ENCODE measurements around the gene PGA3.
A peak's percentile ranks its signal among the peaks of the same experiment; 100 is the strongest.
"Not testable (repeated sequence)": the region's sequence is repeated elsewhere in the genome, so short reads cannot be mapped to it uniquely, and the experiment has no call there.

The PGA3 gene

GRCh38 chr11:61252332-61252731 is 49.0 kb downstream of the PGA3 start:
- DNase-seq, result not testable (repeated sequence)

- DNase-seq, result peak; percentile 50
Observed at GRCh38 chr11:61254403-61255025, 51.2 kb downstream of the PGA3 start.

- no peak for DNase-seq
Observed at GRCh38 chr11:61256710-61257482, 53.6 kb downstream of the PGA3 start.

- no peak for DNase-seq
Observed at GRCh38 chr11:61258546-61258945, 55.2 kb downstream of the PGA3 start.

- DNase-seq, result no peak
Observed at GRCh38 chr11:61259363-61259762, 56.0 kb downstream of the PGA3 start.

All from fibroblast of skin of back (primary cell).